Colonic mucosa (tissue), 4 donors: ENCODE data around the gene MAST3. TPM values are rescaled to one million over a fixed set of nuclear protein-coding genes. Genes with fewer than 3 reads are reported as not detected.

Source experiments
- DNase-seq: peaks from one replicate; pipeline ENCODE4 v3.0.0-alpha.2; 2020
- H3K27ac ChIP-seq: fragments of 200-600 bp; one replicate; pipeline ENCODE4 v1.8.0; 2021
- H3K27me3 ChIP-seq: fragments of 200-600 bp; one replicate; pipeline ENCODE4 v1.8.0; 2021
- H3K36me3 ChIP-seq: fragments of 200-600 bp; one replicate; pipeline ENCODE4 v1.8.0; 2021
- H3K4me1 ChIP-seq: fragments of 200-600 bp; one replicate; pipeline ENCODE4 v1.8.0; 2021; ENCODE audit warnings: mild to moderate bottlenecking
- H3K4me3 ChIP-seq: fragments of 200-600 bp; one replicate; pipeline ENCODE4 v1.8.0; 2021
- H3K9ac ChIP-seq, 2 donors: one replicate each; pipeline ENCODE4 v1.7.0; 2013; ENCODE audit warnings: control low read depth in 2 of 2, low read depth in 2 of 2, low read length in 2 of 2
- H3K9me3 ChIP-seq: fragments of 200-600 bp; one replicate; pipeline ENCODE4 v1.8.0; 2021
- CTCF ChIP-seq: fragments of 200-600 bp; IDR thresholded peaks from one replicate; pipeline ENCODE4 v1.8.0; 2022; ENCODE audit warnings: antibody characterized with exemption, mild to moderate bottlenecking
- intact Hi-C: fragments of 100-400 bp; cut with DNase I; formaldehyde crosslinking; loops from one replicate; pipeline ENCODE4 v1.14.1; 2022
- total RNA-seq, 2 donors: library from RNA; stranded (reverse); fragmentation: NEBNext Ultra II Directional in 1 of 2; extraction: Animal tissue kit (Norgen Biotek cat#: 25700) in 1 of 2; gene quantifications; one replicate each; pipeline ENCODE4 v1.2.1, GENCODE V29; 2021
- donor health status: healthy.
- donor health status: DM: no; HTN: no; CAD: no.
- donor health status: DM: no; HTN: no; CAD: no.

The MAST3 gene
- total RNA-seq, 2 donors from 2014 or later: 24.3 to 30.9 TPM

GRCh38 chr19:18173572-18174288 is 76.2 kb downstream of the MAST3 start, which contains the start of gene IFI30:
Gene IFI30, plus strand, starts transcription at chr19:18173813. Its CDS starts 29 bp downstream, at chr19:18173842.
- H3K4me1 ChIP-seq: peaks cover 8% of the 10 kb centered on the region
- H3K36me3 ChIP-seq: peaks cover 11% of the 10 kb centered on the region
- peak within 1 kb of the TSS; percentile 69 for H3K27ac ChIP-seq
- peak within 1 kb of the TSS; percentile 61 for H3K4me3 ChIP-seq
- DNase-seq: peak; percentile 85
- intact Hi-C loops: no loop called here
- no peaks in the 10 kb centered on the region for H3K9me3 ChIP-seq
- no peak for TF ChIP-seq CTCF
- no peaks in the 10 kb centered on the region for H3K27me3 ChIP-seq
- H3K9ac ChIP-seq: peak within 1 kb of the TSS; percentile 70 to 84

GRCh38 chr19:18174983-18175382 is 77.4 kb downstream of the MAST3 start:
- no peak for DNase-seq
- H3K36me3 ChIP-seq: peaks cover 11% of the 10 kb centered on the region
- no peak for TF ChIP-seq CTCF

GRCh38 chr19:18176367-18177310 is 79.1 kb downstream of the MAST3 start:
- Histone ChIP-seq H3K4me3 (no peak overlapping the region), H3K27ac (no peak overlapping the region), H3K27me3 (no peaks in the 10 kb centered on the region), H3K9me3 (no peaks in the 10 kb centered on the region), H3K36me3 (peaks cover 11% of the 10 kb centered on the region), H3K9ac (peak overlapping the region in 1 of 2 donors; percentile 12), H3K4me1 (peaks cover 8% of the 10 kb centered on the region)
- no peak for DNase-seq
- intact Hi-C loops: no loop called here
- no peak for TF ChIP-seq CTCF

More at GRCh38 chr19:18174983-18175382, 77.4 kb downstream of the MAST3 start:
- Histone ChIP-seq H3K27ac (peak overlapping the region; percentile 69), H3K27me3 (no peaks in the 10 kb centered on the region), H3K4me3 (peak overlapping the region; percentile 61), H3K9me3 (no peaks in the 10 kb centered on the region), H3K9ac (peak overlapping the region in 1 of 2 donors; percentile 6), H3K4me1 (peaks cover 8% of the 10 kb centered on the region)
- intact Hi-C loops: no loop called here

- DNase-seq: no peak
- no peaks in the 10 kb centered on the region for H3K27me3 ChIP-seq
- no peak overlapping the region for H3K9ac ChIP-seq
- H3K9me3 ChIP-seq: no peaks in the 10 kb centered on the region
- intact Hi-C loops: no loop called here
- no peak overlapping the region for H3K4me3 ChIP-seq
- no peak overlapping the region for H3K27ac ChIP-seq
- H3K4me1 ChIP-seq: peaks cover 1% of the 10 kb centered on the region
- TF ChIP-seq CTCF: no peak
- peaks cover 11% of the 10 kb centered on the region for H3K36me3 ChIP-seq
These were observed 82.4 kb downstream of the MAST3 start for GRCh38 chr19:18179957-18180356.

DNA sequence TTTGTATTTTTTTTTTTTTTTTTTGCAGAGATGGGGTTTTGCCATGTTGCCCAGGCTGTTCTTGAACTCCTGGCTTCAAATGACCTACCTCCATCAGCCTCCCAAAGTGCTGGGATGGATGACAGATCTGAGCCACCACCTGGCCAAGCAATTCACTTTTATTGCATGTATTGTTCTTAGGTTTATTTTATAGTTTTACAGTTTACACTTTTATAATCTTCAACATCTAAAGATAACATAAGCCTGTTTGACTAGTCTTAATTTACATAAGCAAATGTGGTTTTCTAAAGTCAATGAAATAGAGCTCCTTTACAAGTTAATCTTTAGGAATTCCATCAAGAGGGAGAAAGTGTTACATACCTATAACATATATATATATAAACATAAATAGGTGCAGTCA is 86.0 kb downstream of the MAST3 start:
- no peaks in the 10 kb centered on the region for H3K4me1 ChIP-seq
- TF ChIP-seq CTCF: no peak
- H3K4me3 ChIP-seq: no peak overlapping the region
- H3K27me3 ChIP-seq: no peaks in the 10 kb centered on the region
- intact Hi-C loops: no loop called here
- no peaks in the 10 kb centered on the region for H3K9me3 ChIP-seq
- no peaks in the 10 kb centered on the region for H3K36me3 ChIP-seq
- H3K27ac ChIP-seq: peak overlapping the region; percentile 55
- peak; percentile 68 for DNase-seq
- no peak overlapping the region for H3K9ac ChIP-seq
